Measurements from ENCODE around the gene HES1.

DNA sequence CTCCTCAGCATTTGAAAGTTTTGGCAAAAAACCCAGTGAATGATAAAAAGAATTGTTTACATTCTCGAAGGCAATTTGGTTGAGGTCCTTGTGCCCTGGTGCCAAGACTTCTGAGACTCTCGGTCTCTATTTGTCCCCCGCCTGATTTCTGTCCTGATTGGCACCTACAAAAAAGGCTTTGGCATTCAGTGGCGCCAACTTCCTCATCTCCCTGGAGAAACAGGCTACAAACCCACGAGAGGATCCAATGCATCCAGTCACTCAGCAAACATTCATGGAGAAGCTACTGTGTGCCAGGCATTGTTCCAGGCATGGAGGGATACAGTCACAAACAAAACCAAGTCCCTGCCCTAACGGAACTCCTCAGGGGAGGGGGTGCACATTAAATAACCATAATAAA, 42.7 kb downstream of the HES1 start:
- TF ChIP-seq, protein P1, sequence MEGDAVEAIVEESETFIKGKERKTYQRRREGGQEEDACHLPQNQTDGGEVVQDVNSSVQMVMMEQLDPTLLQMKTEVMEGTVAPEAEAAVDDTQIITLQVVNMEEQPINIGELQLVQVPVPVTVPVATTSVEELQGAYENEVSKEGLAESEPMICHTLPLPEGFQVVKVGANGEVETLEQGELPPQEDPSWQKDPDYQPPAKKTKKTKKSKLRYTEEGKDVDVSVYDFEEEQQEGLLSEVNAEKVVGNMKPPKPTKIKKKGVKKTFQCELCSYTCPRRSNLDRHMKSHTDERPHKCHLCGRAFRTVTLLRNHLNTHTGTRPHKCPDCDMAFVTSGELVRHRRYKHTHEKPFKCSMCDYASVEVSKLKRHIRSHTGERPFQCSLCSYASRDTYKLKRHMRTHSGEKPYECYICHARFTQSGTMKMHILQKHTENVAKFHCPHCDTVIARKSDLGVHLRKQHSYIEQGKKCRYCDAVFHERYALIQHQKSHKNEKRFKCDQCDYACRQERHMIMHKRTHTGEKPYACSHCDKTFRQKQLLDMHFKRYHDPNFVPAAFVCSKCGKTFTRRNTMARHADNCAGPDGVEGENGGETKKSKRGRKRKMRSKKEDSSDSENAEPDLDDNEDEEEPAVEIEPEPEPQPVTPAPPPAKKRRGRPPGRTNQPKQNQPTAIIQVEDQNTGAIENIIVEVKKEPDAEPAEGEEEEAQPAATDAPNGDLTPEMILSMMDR (IDR thresholded peaks at IDR 0.05; ENCODE audit: borderline replicate concordance, extremely low read depth, low read length, poor library complexity, severe bottlenecking): no peak
- TF ChIP-seq EZH2 (IDR thresholded peaks at IDR 0.05; ENCODE audit: borderline replicate concordance, low read depth, low read length, severe bottlenecking): no peak
